Measurements from ENCODE around the gene ARG1.

Gene ARG1

DNA sequence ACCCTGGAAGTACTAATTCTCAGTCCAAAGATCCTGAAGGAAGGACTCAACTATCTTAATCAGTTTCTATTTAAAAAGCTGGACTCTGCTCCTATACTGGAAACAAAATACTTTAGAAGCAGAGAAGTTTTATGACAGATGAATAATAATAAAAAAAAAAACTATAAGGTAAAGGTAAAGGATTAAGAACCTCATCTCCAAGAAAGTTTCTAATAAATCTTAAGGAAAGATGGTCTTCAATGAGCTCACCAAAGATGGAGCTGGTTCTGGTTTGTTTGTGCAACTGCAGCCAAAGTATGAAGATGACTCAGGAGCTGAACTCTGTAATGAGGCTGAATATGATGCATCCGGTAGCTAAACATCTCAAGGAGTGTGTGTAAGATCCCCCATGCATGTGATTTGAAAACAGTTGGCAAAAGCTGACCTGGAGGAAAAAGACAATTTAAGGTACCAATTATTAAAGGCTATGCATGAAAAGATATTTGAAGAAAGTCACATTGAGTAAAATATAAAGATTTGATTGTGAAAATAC lies 29.8 kb downstream of the ARG1 start:
- H3K27ac ChIP-seq: no peak overlapping the region

DNA sequence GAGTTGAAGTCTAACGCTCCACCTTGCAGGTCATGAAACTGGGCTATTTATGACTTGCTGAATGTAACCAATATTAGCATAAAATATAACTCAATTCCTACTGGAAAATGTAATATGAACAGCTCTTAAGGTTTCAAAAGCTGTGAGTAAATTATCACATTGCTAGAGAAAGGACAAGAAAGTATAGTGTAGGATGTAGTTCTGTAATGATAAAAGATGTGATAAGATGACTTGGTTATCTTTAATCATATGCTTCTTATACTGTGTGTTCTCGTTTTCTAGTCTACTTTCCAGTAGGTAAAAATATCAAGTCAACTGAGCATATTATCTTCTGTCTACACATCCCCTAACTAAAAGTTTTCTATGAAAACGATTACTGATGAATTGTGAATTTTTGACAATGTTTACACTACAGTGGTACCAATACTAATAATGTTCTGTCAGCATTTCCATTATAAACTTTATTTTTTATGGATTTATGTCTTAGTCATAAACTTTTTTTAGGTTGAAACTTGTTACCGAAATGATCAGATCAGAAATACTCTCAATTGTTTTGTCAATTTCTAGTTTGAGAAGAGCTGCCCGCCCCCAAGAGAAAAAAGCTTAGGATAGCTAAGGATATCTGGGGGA lies 40.4 kb downstream of the ARG1 start:
- H3K27ac ChIP-seq: no peak overlapping the region
- TF ChIP-seq, protein P1, sequence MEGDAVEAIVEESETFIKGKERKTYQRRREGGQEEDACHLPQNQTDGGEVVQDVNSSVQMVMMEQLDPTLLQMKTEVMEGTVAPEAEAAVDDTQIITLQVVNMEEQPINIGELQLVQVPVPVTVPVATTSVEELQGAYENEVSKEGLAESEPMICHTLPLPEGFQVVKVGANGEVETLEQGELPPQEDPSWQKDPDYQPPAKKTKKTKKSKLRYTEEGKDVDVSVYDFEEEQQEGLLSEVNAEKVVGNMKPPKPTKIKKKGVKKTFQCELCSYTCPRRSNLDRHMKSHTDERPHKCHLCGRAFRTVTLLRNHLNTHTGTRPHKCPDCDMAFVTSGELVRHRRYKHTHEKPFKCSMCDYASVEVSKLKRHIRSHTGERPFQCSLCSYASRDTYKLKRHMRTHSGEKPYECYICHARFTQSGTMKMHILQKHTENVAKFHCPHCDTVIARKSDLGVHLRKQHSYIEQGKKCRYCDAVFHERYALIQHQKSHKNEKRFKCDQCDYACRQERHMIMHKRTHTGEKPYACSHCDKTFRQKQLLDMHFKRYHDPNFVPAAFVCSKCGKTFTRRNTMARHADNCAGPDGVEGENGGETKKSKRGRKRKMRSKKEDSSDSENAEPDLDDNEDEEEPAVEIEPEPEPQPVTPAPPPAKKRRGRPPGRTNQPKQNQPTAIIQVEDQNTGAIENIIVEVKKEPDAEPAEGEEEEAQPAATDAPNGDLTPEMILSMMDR (conservative IDR thresholded peaks at IDR 0.05): no peak
- TF ChIP-seq ZFX (IDR thresholded peaks at IDR 0.05): no peak

More for the DNA sequence above, 29.8 kb downstream of the ARG1 start:
- TF ChIP-seq ZFX (IDR thresholded peaks at IDR 0.05): no peak
- TF ChIP-seq, protein P1 (conservative IDR thresholded peaks at IDR 0.05): no peak

DNA sequence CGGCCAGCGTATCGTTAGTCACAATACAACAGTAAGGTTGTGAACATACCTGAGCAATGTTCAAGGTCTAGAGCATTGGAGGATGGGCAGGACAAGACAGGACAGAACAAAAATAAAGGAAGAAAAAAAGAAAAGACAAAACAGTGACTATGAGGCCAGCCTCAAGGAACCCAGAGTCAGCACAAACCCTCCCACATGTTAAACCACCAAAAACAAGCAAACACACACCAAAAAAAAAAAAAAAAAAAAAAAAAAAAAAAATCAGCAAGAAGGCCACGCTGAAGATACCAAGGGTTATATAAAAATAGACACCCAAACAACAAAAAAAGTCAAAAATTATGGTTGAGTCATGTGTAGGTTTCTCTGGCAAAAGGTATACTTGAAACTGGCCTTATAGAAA lies 42.2 kb downstream of the ARG1 start:
- TF ChIP-seq, protein P1 (conservative IDR thresholded peaks at IDR 0.05): no peak
- TF ChIP-seq ZFX (IDR thresholded peaks at IDR 0.05): no peak
- H3K27ac ChIP-seq: no peak overlapping the region

DNA sequence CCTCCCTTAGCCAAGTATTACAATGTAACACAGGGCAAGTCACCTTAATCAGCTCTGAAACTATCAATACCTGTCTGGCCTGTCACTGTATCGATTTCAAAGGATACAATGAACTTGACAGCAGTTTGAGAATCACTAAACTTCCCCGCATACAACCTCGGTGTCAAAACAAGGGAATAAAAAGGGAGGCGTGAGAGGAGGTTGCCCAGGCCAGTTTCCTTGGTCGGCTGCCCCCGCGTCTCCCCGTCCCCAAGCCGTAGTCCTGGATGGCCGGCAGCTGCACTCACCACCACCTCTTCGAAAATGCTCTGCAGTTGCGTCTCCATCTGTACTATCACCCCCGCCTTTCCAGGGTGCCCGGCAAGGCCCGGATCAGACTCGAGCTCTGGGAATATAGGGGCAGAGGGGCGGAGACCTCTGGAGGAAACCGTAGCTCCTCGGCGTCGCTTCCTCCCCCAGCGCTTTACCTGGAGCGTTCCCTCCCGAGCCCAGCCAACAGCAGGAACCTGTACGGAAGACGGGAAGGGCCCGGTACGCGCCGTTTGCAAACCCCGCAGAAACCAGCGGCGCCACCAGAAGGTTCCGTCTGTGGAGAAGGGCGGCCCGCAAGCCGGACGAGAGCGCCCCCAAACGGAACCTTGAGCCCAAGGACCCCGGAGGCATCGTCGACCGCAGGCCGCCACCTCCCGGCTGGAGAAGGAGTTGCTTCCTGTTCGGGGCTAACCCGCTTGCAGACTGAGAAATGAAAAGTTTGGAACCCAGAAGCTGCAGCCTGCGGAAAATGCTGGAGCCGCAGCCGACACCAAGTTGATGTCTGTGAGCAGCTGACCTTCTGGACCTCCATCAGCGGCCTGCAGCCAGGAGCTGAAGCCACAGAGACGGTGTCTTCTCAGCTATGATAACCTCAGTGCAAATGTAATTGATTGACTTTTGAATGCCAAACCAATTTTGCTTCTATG lies 55.0 kb downstream of the ARG1 start, which contains the start of gene MED23:
TSS of gene MED23 (minus strand) at position 519 of the 959 bp plus-strand sequence. CDS start at position 326, 193 bp downstream.
- H3K27ac ChIP-seq: peak within 1 kb of the TSS; percentile 77
- TF ChIP-seq, protein P1 (conservative IDR thresholded peaks at IDR 0.05): peak; percentile 99
- TF ChIP-seq ZFX (IDR thresholded peaks at IDR 0.05): peak; percentile 26; the same call in 1 of the 2 replicates

DNA sequence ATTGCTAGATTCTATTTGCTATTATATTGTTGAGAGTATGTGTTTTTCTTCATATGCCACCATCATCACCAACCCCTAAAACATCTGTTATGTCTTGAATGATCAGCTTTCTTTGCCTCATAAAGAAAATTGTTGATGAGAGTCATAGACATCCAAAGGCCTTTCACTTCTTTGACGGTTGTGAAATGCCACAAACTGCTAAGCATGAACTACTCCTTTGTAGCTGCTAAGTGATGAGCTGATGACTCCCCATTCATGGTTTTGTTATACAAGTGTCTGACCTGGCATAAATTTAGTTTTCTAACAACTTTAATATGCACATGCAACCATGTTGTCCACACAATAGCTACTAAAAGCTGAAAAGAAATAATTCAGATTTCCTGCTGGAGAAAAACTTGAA lies 55.7 kb downstream of the ARG1 start:
- H3K27ac ChIP-seq: peak overlapping the region; percentile 77
- TF ChIP-seq ZFX (IDR thresholded peaks at IDR 0.05): no peak
- TF ChIP-seq, protein P1 (conservative IDR thresholded peaks at IDR 0.05): no peak

DNA sequence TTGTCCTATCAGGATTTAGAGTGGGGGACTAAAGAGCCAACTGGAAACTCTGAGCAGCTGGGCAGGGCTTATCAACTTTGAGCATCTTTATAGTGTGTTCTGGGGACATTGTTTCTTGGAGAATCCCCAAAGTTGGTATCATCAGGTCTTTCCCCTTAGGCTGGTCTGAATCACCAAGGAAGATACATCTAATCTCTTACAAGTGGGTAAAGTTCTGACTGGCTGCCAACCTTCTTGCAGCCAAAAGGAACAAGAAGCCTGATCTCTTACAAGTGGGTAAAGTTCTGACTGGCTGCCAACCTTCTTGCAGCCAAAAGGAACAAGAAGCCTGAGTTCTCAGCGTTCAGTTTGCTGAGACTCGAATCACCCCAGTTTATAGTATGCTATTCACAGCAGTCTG lies 56.6 kb downstream of the ARG1 start:
- no peak for TF ChIP-seq ZFX (IDR thresholded peaks at IDR 0.05)
- TF ChIP-seq, protein P1 (conservative IDR thresholded peaks at IDR 0.05): no peak

More for the DNA sequence above, 56.6 kb downstream of the ARG1 start:
- no peak overlapping the region; the same call in 1 of the 2 replicates for H3K27ac ChIP-seq
